Esophagus muscularis mucosa (tissue), 4 donors: ENCODE results near the gene CORO7. TPM values are rescaled to one million over a fixed set of nuclear protein-coding genes. Genes with fewer than 3 reads are reported as not detected.
A peak's percentile ranks its signal among the peaks of the same experiment; 100 is the strongest.

Experiments
- DNase-seq: peaks from one replicate; pipeline ENCODE4 v3.0.0-alpha.2; 2017; ENCODE audit errors: extremely low spot score
- H3K27ac ChIP-seq, 4 donors: fragments of 200-600 bp; sonication (generic); replicated peaks in 1 of 4; 1 replicate in 3 of 4; 2 replicates in 1 of 4; pipeline ENCODE4 v1.5.1; 2016 to 2019; ENCODE audit warnings: mild to moderate bottlenecking in 1 of 4
- H3K27me3 ChIP-seq, 4 donors: fragments of 200-600 bp; sonication (generic); one replicate each; pipeline versions ENCODE4 v1.5.1 to v1.6.0; 2016 to 2019
- H3K36me3 ChIP-seq, 4 donors: fragments of 200-600 bp; sonication (generic); one replicate each; pipeline ENCODE4 v1.5.1; 2016 to 2019
- H3K4me1 ChIP-seq, 4 donors: fragments of 200-600 bp; sonication (generic); one replicate each; pipeline ENCODE4 v1.5.1; 2016 to 2019
- H3K4me3 ChIP-seq, 4 donors: fragments of 200-600 bp; sonication (generic); 1 replicate in 2 of 4; 2 replicates in 2 of 4; pipeline ENCODE4 v1.5.1; 2016 to 2019; ENCODE audit warnings: mild to moderate bottlenecking in 4 of 4, moderate library complexity in 1 of 4
- H3K9me3 ChIP-seq, 4 donors: fragments of 200-600 bp; sonication (generic); 1 replicate in 3 of 4; 2 replicates in 1 of 4; pipeline ENCODE4 v1.5.1; 2016 to 2019
- EP300 ChIP-seq: sonication (generic); formaldehyde crosslinking; IDR thresholded peaks from one replicate; pipeline ENCODE4 v1.6.1; 2017; ENCODE audit warnings: antibody characterized with exemption
- POLR2A ChIP-seq: fragments of 450-650 bp; IDR thresholded peaks from one replicate; pipeline ENCODE4 v1.6.1; 2017; ENCODE audit warnings: antibody characterized with exemption, moderate library complexity, mild to moderate bottlenecking, low read depth
- POLR2AphosphoS5 ChIP-seq, 2 donors: sonication (generic); formaldehyde crosslinking; IDR thresholded peaks; one replicate each; pipeline ENCODE4 v1.6.1; 2017; ENCODE audit warnings: antibody characterized with exemption in 2 of 2
- WGBS: methylation state at CpG from one replicate; pipeline ENCODE4 v1.1.5; 2018; 5-methylcytosine and 5-hydroxymethylcytosine counted together
- intact Hi-C: fragments of 100-400 bp; cut with DNase I; formaldehyde crosslinking; loops from one replicate; pipeline ENCODE4 v1.15.1; 2023
- total RNA-seq, 4 donors: library from RNA; depleted of rRNA; stranded (reverse); fragments of >200 nt; gene quantifications; one replicate each; pipeline versions ENCODE4 v1.1.0 to v1.2.1, GENCODE V29; 2016
- TF ChIP-seq, protein P1 (sequence below), 3 experiments: fragments of 200-600 bp in 2 of 3; fragments of 450-650 bp in 1 of 3; sonication (generic) in 2 of 3; IDR thresholded peaks; one replicate each; pipeline ENCODE4 v1.5.1; 2017 to 2019; ENCODE audit warnings: antibody characterized with exemption in 3 of 3, mild to moderate bottlenecking in 2 of 3, moderate library complexity in 1 of 3

Gene CORO7
- total RNA-seq, 4 donors from 2014 or later: 11.6 to 24.6 (median 21.3) TPM

DNA sequence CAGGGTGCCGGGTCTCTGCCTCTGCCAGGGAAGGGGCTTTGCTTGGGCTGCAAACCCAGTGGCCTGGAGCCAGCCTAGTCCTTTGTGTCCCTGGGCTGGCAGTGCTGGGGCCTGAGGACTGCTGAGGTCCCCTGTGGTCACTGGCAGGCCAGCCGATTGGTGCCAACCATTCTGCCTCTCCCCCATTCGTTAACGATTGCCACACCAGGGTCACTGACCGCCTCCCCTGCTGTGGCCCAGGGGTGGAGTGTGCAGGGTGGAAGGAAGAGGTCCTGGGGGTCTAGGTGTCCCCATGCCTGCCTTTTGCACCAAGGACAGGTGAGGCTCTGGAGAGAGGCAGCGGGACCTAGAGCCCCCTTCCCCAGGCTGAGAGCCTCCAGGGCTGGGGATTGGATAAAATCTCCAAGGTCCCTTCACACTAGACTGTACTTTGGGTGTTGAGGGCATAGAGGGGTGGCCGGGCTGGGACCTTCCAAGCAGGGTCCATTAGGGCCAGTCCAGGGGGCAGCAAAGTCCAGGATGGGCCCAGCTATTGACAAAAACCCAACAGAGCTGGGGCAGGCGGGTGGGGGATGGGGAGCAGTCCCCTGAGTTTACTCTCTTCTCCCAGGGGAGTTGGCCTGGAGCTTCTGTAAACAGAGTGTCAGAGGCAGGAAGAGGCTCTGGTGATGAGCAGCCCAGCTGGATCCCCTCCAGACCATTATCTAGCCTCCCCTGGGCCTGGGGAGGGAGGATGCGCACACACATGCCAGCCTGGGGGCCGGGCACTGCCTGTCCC is 43.6 kb downstream of the CORO7 start:
- Histone ChIP-seq H3K36me3 (no peaks in the 10 kb centered on the region), H3K4me1 (peaks cover 64 to 87% (median 81%) of the 10 kb centered on the region in 4 donors), H3K9me3 (no peaks in the 10 kb centered on the region), H3K27ac (peak overlapping the region; percentile 82 to 90 (median 84)), H3K27me3 (no peaks in the 10 kb centered on the region), H3K4me3 (peak overlapping the region; percentile 66 to 75 (median 70))
- TF ChIP-seq POLR2AphosphoS5 (IDR thresholded peaks at IDR 0.05) (no peak), POLR2A (no peak), EP300 (no peak)
- TF ChIP-seq, protein P1, sequence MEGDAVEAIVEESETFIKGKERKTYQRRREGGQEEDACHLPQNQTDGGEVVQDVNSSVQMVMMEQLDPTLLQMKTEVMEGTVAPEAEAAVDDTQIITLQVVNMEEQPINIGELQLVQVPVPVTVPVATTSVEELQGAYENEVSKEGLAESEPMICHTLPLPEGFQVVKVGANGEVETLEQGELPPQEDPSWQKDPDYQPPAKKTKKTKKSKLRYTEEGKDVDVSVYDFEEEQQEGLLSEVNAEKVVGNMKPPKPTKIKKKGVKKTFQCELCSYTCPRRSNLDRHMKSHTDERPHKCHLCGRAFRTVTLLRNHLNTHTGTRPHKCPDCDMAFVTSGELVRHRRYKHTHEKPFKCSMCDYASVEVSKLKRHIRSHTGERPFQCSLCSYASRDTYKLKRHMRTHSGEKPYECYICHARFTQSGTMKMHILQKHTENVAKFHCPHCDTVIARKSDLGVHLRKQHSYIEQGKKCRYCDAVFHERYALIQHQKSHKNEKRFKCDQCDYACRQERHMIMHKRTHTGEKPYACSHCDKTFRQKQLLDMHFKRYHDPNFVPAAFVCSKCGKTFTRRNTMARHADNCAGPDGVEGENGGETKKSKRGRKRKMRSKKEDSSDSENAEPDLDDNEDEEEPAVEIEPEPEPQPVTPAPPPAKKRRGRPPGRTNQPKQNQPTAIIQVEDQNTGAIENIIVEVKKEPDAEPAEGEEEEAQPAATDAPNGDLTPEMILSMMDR (IDR thresholded peaks at IDR 0.05): no peak
- 47% methylated on average over 5 of the region's 10 CpGs for WGBS
- intact Hi-C loops: no loop called here
- no peak for DNase-seq

DNA sequence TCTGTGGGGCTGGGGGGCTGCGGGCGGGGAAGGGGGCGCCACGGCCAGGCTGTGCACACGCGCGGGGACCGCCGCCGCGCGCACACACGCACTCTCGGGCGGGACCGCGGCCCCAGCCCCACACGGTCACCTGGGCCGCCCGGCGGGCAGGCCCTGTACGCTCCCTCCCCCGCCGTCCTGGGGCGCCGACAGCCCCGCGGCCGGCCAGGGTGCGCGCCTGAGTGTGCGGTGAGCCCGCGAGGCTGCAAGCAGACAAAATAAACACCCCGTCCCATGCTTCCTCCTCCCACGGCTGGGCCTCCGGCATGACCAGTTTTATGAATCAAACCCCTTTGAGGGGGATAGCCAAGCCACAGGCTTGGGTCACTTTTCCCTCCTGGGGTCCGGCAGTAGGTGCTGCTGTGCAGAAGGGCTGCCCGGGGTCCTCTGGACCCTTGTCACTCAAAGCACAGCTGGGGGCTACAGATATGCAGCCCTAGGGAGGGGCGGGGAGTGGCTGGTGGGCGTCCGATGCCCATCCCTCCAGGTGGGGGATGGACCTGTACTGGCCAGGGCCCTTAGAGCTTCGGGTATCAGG is 44.3 kb downstream of the CORO7 start:
- peaks cover 57 to 80% (median 74%) of the 10 kb centered on the region in 4 donors for H3K4me1 ChIP-seq
- intact Hi-C loops: no loop called here

DNA sequence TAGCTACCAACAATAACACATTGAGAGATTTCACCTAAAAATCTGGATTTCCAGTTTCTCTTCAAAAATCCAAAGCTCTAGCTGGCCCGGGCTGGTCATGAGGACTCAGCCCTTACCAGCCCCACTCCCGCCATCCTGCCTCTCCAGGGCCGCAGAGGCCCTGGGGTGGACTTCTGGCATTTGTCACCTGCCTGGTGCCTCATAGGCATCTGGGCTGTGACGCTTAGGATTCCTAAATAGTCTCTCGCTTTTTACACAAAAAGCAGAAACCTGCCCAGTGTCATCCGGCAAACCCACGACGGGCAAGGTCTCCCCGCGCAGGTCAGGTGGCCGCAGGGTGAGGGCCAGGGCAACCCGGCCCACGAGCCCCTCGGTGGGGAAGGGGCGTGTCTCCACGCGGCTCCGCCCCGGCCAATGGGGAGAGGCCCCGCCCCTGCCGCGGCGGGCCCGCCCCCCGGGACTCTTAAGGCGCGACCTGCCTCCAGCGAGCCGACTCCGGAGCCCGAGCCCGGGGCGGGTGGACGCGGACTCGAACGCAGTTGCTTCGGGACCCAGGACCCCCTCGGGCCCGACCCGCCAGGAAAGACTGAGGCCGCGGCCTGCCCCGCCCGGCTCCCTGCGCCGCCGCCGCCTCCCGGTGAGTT is 44.9 kb downstream of the CORO7 start, which contains the start of gene VASN:
Gene VASN (plus strand): TSS at position 492 of the 644 bp plus-strand sequence. CDS start 9,030 bp downstream, outside the sequence.
- Histone ChIP-seq H3K27me3 (no peaks in the 10 kb centered on the region), H3K36me3 (peaks cover 0 to 5% (median 0%) of the 10 kb centered on the region in 4 donors), H3K4me3 (peak within 1 kb of the TSS; percentile 66 to 75 (median 70)), H3K4me1 (peaks cover 51 to 74% (median 68%) of the 10 kb centered on the region in 4 donors), H3K27ac (peak within 1 kb of the TSS; percentile 82 to 90 (median 84)), H3K9me3 (no peaks in the 10 kb centered on the region)
- TF ChIP-seq EP300: no peak
- TF ChIP-seq POLR2A: peak; percentile 86
- TF ChIP-seq, protein P1 (IDR thresholded peaks at IDR 0.05): no peak
- peak; percentile 96 to 98 for TF ChIP-seq POLR2AphosphoS5 (IDR thresholded peaks at IDR 0.05)
- 18% methylated on average over 4 of the region's 50 CpGs for WGBS
- DNase-seq: no peak
- intact Hi-C loops: no loop called here

More for the DNA sequence above, 44.3 kb downstream of the CORO7 start:
- Histone ChIP-seq H3K27ac (peak overlapping the region; percentile 82 to 90 (median 84)), H3K36me3 (peaks cover 0 to 1% (median 0%) of the 10 kb centered on the region in 4 donors), H3K9me3 (no peaks in the 10 kb centered on the region), H3K4me3 (peak overlapping the region; percentile 66 to 75 (median 70)), H3K27me3 (no peaks in the 10 kb centered on the region)
- no peak for DNase-seq
- TF ChIP-seq POLR2A (no peak), EP300 (no peak), POLR2AphosphoS5 (IDR thresholded peaks at IDR 0.05) (no peak)
- TF ChIP-seq, protein P1 (IDR thresholded peaks at IDR 0.05): no peak
- WGBS: 10% methylated on average over 4 of the region's 43 CpGs

DNA sequence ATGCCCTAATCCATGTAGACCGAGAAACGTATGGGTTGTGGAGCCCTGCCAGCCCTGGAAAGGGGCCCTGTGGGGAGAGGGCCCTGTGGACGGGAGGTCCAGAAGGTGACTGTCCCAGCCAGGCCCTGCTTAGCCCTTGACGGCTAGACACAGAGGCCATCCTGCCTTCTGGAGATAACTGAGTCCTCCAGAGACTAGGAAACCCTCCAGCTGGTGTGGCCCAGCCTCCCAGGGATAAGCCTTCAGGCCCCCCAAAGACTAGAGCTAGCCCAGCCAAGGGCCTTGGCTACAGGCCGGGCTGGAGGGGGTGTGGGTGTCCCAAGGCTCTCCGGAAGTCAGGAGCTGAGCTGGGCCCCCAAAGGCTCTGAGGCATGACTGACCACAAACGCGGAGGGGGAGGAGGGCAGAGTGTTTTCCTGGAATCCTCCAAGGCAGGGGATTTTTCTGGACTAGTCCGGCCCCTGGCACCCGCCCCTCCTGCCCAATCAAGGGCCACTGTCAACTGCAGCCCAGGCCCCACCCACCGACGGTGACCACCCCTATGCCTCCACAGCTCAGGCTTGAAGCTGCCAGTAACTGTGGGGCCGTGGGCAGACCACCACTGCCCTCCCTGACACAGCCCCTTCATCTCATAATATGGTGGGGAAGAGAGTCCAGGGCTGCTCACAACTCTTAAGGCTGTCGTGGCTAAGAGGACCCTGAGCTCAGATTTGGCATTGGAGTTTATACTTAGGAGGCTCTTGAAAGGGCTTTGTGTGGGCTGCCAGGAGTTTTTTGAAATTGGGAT is 45.6 kb downstream of the CORO7 start:
- DNase-seq: no peak
- TF ChIP-seq POLR2A (no peak), POLR2AphosphoS5 (IDR thresholded peaks at IDR 0.05) (no peak), EP300 (no peak)
- peaks cover 44 to 67% (median 61%) of the 10 kb centered on the region in 4 donors for H3K4me1 ChIP-seq
- H3K36me3 ChIP-seq: peaks cover 0 to 5% (median under 1%) of the 10 kb centered on the region in 4 donors
- H3K27me3 ChIP-seq: no peaks in the 10 kb centered on the region
- H3K9me3 ChIP-seq: no peaks in the 10 kb centered on the region
- intact Hi-C loops: no loop called here
- WGBS: 71% methylated on average over 7 of the region's 14 CpGs
- peak overlapping the region; percentile 82 to 90 (median 84) for H3K27ac ChIP-seq
- H3K4me3 ChIP-seq: peak overlapping the region in 3 of 4 donors; percentile 66 to 72 (median 69)
